NCI-H1417 treated with DMSO at 0.1 percent for 48 hours (cell line): ENCODE results near the gene CCT3.
A peak's percentile ranks its signal among the peaks of the same experiment; 100 is the strongest.
"Not testable (repeated sequence)": the region's sequence is repeated elsewhere in the genome, so short reads cannot be mapped to it uniquely, and the experiment has no call there.

ENCODE experiments used
- DNase-seq: peaks from one replicate; lab custom pipeline; 2025; lab: John Stamatoyannopoulos, UW

The CCT3 gene

GRCh38 chr1:156368157-156368658 lies 30.1 kb upstream of the CCT3 start:
- no peak for DNase-seq

GRCh38 chr1:156367383-156368156 lies 29.5 kb upstream of the CCT3 start:
- DNase-seq: no peak

- DNase-seq: no peak
Observed at GRCh38 chr1:156366378-156367166, 28.5 kb upstream of the CCT3 start.

GRCh38 chr1:156365754-156366153 lies 27.7 kb upstream of the CCT3 start:
- no peak for DNase-seq

- no peak for DNase-seq
Observed at GRCh38 chr1:156360534-156360933, 22.4 kb upstream of the CCT3 start.

- no peak for DNase-seq
Observed at GRCh38 chr1:156359973-156360372, 21.9 kb upstream of the CCT3 start.

GRCh38 chr1:156359249-156359648 lies 21.2 kb upstream of the CCT3 start:
- DNase-seq: no peak

- no peak for DNase-seq
Observed at GRCh38 chr1:156358641-156359040, 20.5 kb upstream of the CCT3 start.

GRCh38 chr1:156357977-156358376 lies 19.9 kb upstream of the CCT3 start:
- DNase-seq: no peak

GRCh38 chr1:156356875-156357534 lies 18.9 kb upstream of the CCT3 start:
- peak; percentile 5 for DNase-seq

GRCh38 chr1:156356262-156356874 lies 18.3 kb upstream of the CCT3 start:
- no peak for DNase-seq

- DNase-seq: not testable (repeated sequence)
Observed at GRCh38 chr1:156352481-156352880, 14.4 kb upstream of the CCT3 start.

GRCh38 chr1:156347331-156347730 lies 9.2 kb upstream of the CCT3 start:
- DNase-seq: no peak

GRCh38 chr1:156346636-156347035 lies 8.5 kb upstream of the CCT3 start:
- no peak for DNase-seq

GRCh38 chr1:156346035-156346434 lies 7.9 kb upstream of the CCT3 start:
- DNase-seq: not testable (repeated sequence)

GRCh38 chr1:156344409-156344808 lies 6.3 kb upstream of the CCT3 start:
- DNase-seq: no peak

- no peak for DNase-seq
Observed at GRCh38 chr1:156342166-156342955, 4.3 kb upstream of the CCT3 start.

GRCh38 chr1:156337888-156338179 lies 258 bp downstream of the CCT3 start:
- DNase-seq: no peak

- DNase-seq: no peak
Observed at GRCh38 chr1:156337052-156337887, 822 bp downstream of the CCT3 start.

GRCh38 chr1:156336242-156336641 lies 1.9 kb downstream of the CCT3 start:
- no peak for DNase-seq

GRCh38 chr1:156323179-156323578 lies 14.9 kb downstream of the CCT3 start:
- DNase-seq: not testable (repeated sequence)
